ENCODE results near the gene SNX6. TPM values are rescaled to one million over a fixed set of nuclear protein-coding genes. Genes with fewer than 3 reads are reported as not detected.
"Not testable (repeated sequence)": the region's sequence is repeated elsewhere in the genome, so short reads cannot be mapped to it uniquely, and the experiment has no call there.

The SNX6 gene
- total RNA-seq, 1 donor from 2014 or later = 66.7 TPM

- no peak for DNase-seq (ENCODE audit: low spot score)
These were observed 67.2 kb downstream of the SNX6 start for GRCh38 chr14:34562776-34563150.

GRCh38 chr14:34562037-34562775, 67.7 kb downstream of the SNX6 start:
- not testable (repeated sequence) for DNase-seq (ENCODE audit: low spot score)

- DNase-seq (ENCODE audit: low spot score) = not testable (repeated sequence)
These were observed 73.5 kb downstream of the SNX6 start for GRCh38 chr14:34556498-34556829.

- not testable (repeated sequence) for DNase-seq (ENCODE audit: low spot score)
These were observed 74.1 kb downstream of the SNX6 start for GRCh38 chr14:34555583-34556497.

GRCh38 chr14:34554540-34555250, 75.3 kb downstream of the SNX6 start:
- DNase-seq (ENCODE audit: low spot score) = no peak

- not testable (repeated sequence) for DNase-seq (ENCODE audit: low spot score)
These were observed 80.5 kb downstream of the SNX6 start for GRCh38 chr14:34549276-34549966.

- no peak for DNase-seq (ENCODE audit: low spot score)
These were observed 81.4 kb downstream of the SNX6 start for GRCh38 chr14:34548472-34548981.

- not testable (repeated sequence) for DNase-seq (ENCODE audit: low spot score)
These were observed 82.8 kb downstream of the SNX6 start for GRCh38 chr14:34547136-34547520.

GRCh38 chr14:34546272-34547135, 83.4 kb downstream of the SNX6 start:
- DNase-seq (ENCODE audit: low spot score) = not testable (repeated sequence)

GRCh38 chr14:34540181-34541059, 89.5 kb downstream of the SNX6 start:
- DNase-seq (ENCODE audit: low spot score) = not testable (repeated sequence)

GRCh38 chr14:34539407-34540180, 90.4 kb downstream of the SNX6 start, which contains the start of gene EAPP:
Gene EAPP (minus strand): TSS chr14:34539701. CDS start chr14:34539628, 73 bp downstream.
- peak; percentile 97 for DNase-seq (ENCODE audit: low spot score)

GRCh38 chr14:34538871-34539406, 91.0 kb downstream of the SNX6 start:
- no peak for DNase-seq (ENCODE audit: low spot score)

- DNase-seq (ENCODE audit: low spot score) = not testable (repeated sequence)
These were observed 91.9 kb downstream of the SNX6 start for GRCh38 chr14:34538096-34538495.

GRCh38 chr14:34537677-34538009, 92.3 kb downstream of the SNX6 start:
- no peak for DNase-seq (ENCODE audit: low spot score)

GRCh38 chr14:34536951-34537676, 92.8 kb downstream of the SNX6 start:
- no peak for DNase-seq (ENCODE audit: low spot score)

- no peak for DNase-seq (ENCODE audit: low spot score)
These were observed 102.4 kb downstream of the SNX6 start for GRCh38 chr14:34527591-34527990.

GRCh38 chr14:34524216-34524615, 105.7 kb downstream of the SNX6 start:
- DNase-seq (ENCODE audit: low spot score) = not testable (repeated sequence)

- no peak for DNase-seq (ENCODE audit: low spot score)
These were observed 107.5 kb downstream of the SNX6 start for GRCh38 chr14:34522496-34522895.
